ENCODE results near the gene PCDH9. TPM values are rescaled to one million over a fixed set of nuclear protein-coding genes. Genes with fewer than 3 reads are reported as not detected.

PCDH9 gene
- total and polyA plus RNA-seq, 10 of the 15 experiments (the other 5 are each of a cell fraction or from before 2014, with no cell fraction given) = 0.02 to 2.3 (median 0.05) TPM; not detected in 1

GRCh38 chr13:66313413-66313812 is 916.7 kb downstream of the PCDH9 start (continued):
- no peak for TF ChIP-seq HSF1 (IDR thresholded peaks at IDR 0.05; ENCODE audit: low read depth, low read length)

- FAIRE-seq (no peak), ATAC-seq (no peak), DNase-seq (ENCODE audit: low read depth, low spot score) (no peak)
- 50% methylated on average over 10 of the region's 10 CpGs for WGBS (ENCODE audit: insufficient coverage, insufficient replicate concordance, low lambda C conversion rate, missing lambda C conversion rate)
- Histone ChIP-seq H3K27me3 (replicated peaks in 1 of 2; ENCODE audit: control insufficient read depth in 2 of 2, insufficient read depth in 2 of 2, low read length in 1 of 2) (no peaks in the 10 kb centered on the region), H3K4me3 (no peak overlapping the region), H4K20me1 (ENCODE audit: control insufficient read depth, insufficient read depth) (no peaks in the 10 kb centered on the region), H3K27ac (ENCODE audit: control insufficient read depth, insufficient read depth) (no peak overlapping the region), H2AFZ (ENCODE audit: control insufficient read depth, low read depth, low read length) (no peak overlapping the region), H3K79me2 (ENCODE audit: control insufficient read depth, insufficient read depth, low read length) (no peaks in the 10 kb centered on the region), H3K4me1 (ENCODE audit: control insufficient read depth, insufficient read depth, low read length) (no peaks in the 10 kb centered on the region), H3K4me2 (ENCODE audit: control insufficient read depth, insufficient read depth) (no peak overlapping the region), H3K9me3 (replicated peaks; ENCODE audit: control insufficient read depth, insufficient read depth, low read length) (no peaks in the 10 kb centered on the region), H3K36me3 (ENCODE audit: control insufficient read depth in 2 of 2, insufficient read depth in 2 of 2, low read length in 1 of 2) (no peaks in the 10 kb centered on the region), H3K9ac (ENCODE audit: control insufficient read depth, insufficient read depth, low read length) (no peak overlapping the region)
- ChIA-PET POLR2A (no interaction called here), RAD21 (ENCODE audit: unreplicated experiment) (no interaction called here), CTCF (interaction anchor here (0.7 kb wide), 1 partner anchor 132 kb away, joined by 3 read pairs; no protein-coding TSS in a partner anchor), SMC1A (ENCODE audit: uncharacterized antibody, unreplicated experiment) (no interaction called here)
- in situ Hi-C loops (cut with MboI) = no loop called here
- BruUV-seq (replicated peaks) = no TSS peak
- intact Hi-C loops (cut with micrococcal nuclease; ENCODE audit: unreplicated experiment) = no loop called here
- TF ChIP-seq ZBTB40 (IDR thresholded peaks at IDR 0.05; ENCODE audit: borderline replicate concordance) = no peak
- TF ChIP-seq WRNIP1 (IDR thresholded peaks at IDR 0.05; ENCODE audit: borderline replicate concordance, low read depth, low read length) = no peak
- no peak for TF ChIP-seq NBN (IDR thresholded peaks at IDR 0.05)
- no peak for TF ChIP-seq TCF12 (IDR thresholded peaks at IDR 0.05; ENCODE audit: low read depth, low read length)
- TF ChIP-seq POU2F2 (IDR thresholded peaks at IDR 0.05; ENCODE audit: borderline replicate concordance, low read depth, low read length) = no peak
- TF ChIP-seq BMI1 (IDR thresholded peaks at IDR 0.05; ENCODE audit: borderline replicate concordance) = no peak
- TF ChIP-seq MLLT1 (IDR thresholded peaks at IDR 0.05) = no peak
- TF ChIP-seq FOXM1 (IDR thresholded peaks at IDR 0.05; ENCODE audit: low read depth, low read length) = no peak
- TF ChIP-seq SUZ12 (IDR thresholded peaks at IDR 0.05; ENCODE audit: unreplicated experiment) = no peak
Observed at GRCh38 chr13:66312312-66313087, 917.6 kb downstream of the PCDH9 start.
